Neural progenitor cell (in vitro differentiated cells): ENCODE data around the gene LATS2.

Experiments
- EZH2 ChIP-seq: fragments of 200-600 bp; sonication (generic); IDR thresholded peaks from 2 replicates; pipeline ENCODE4 v1.6.1; 2017; ENCODE audit warnings: antibody characterized with exemption, mild to moderate bottlenecking, moderate library complexity
- EZH2phosphoT487 ChIP-seq: fragments of 200-600 bp; sonication (generic); IDR thresholded peaks from 2 replicates; pipeline ENCODE4 v1.6.1; 2017; ENCODE audit warnings: antibody characterized with exemption
- TF ChIP-seq, protein P1 (sequence below): fragments of 200-600 bp; sonication (generic); IDR thresholded peaks from 2 replicates; pipeline ENCODE4 v1.5.1; 2017; ENCODE audit warnings: antibody characterized with exemption, mild to moderate bottlenecking

- TF ChIP-seq, protein P1, sequence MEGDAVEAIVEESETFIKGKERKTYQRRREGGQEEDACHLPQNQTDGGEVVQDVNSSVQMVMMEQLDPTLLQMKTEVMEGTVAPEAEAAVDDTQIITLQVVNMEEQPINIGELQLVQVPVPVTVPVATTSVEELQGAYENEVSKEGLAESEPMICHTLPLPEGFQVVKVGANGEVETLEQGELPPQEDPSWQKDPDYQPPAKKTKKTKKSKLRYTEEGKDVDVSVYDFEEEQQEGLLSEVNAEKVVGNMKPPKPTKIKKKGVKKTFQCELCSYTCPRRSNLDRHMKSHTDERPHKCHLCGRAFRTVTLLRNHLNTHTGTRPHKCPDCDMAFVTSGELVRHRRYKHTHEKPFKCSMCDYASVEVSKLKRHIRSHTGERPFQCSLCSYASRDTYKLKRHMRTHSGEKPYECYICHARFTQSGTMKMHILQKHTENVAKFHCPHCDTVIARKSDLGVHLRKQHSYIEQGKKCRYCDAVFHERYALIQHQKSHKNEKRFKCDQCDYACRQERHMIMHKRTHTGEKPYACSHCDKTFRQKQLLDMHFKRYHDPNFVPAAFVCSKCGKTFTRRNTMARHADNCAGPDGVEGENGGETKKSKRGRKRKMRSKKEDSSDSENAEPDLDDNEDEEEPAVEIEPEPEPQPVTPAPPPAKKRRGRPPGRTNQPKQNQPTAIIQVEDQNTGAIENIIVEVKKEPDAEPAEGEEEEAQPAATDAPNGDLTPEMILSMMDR: no peak
- TF ChIP-seq EZH2 (no peak), EZH2phosphoT487 (no peak)
These were observed 16.3 kb downstream of the LATS2 start for GRCh38 chr13:21045100-21045499.
